GM13977 (cell line): ENCODE data around the gene PPP1R14C.

Source experiments
- DNase-seq: peaks from one replicate; pipeline ENCODE4 v3.0.0; 2012; ENCODE audit warnings: low spot score
- CTCF ChIP-seq: IDR thresholded peaks from 2 replicates; pipeline ENCODE4 v1.5.1; 2012; ENCODE audit warnings: mild to moderate bottlenecking, control low read depth; ENCODE audit not compliant: insufficient read depth; ENCODE audit errors: extremely low read depth, missing control alignments
- in situ Hi-C: fragments of 300-500 bp; cut with MboI; formaldehyde crosslinking; loops from one replicate; pipeline ENCODE4 v1.12.0; 2022; ENCODE audit warnings: low sequenced_read_pairs, low pct_unique_long_range_greater_than_20kb, mixed read lengths, inconsistent platforms; ENCODE audit not compliant: unreplicated experiment

Gene PPP1R14C

GRCh38 chr6:150276937-150277742 lies 134.3 kb downstream of the PPP1R14C start:
- DNase-seq, result no peak
- no peak for TF ChIP-seq CTCF
- in situ Hi-C loops, result no loop called here

GRCh38 chr6:150279533-150279932 lies 136.7 kb downstream of the PPP1R14C start:
- DNase-seq, result no peak
- TF ChIP-seq CTCF, result no peak
- in situ Hi-C loops, result no loop called here

- in situ Hi-C loops, result no loop called here
- TF ChIP-seq CTCF, result no peak
- no peak for DNase-seq
These were observed 137.9 kb downstream of the PPP1R14C start for GRCh38 chr6:150280703-150281102.

- in situ Hi-C loops, result no loop called here
- DNase-seq, result no peak
- TF ChIP-seq CTCF, result no peak
These were observed 138.9 kb downstream of the PPP1R14C start for GRCh38 chr6:150281767-150282166.

- in situ Hi-C loops, result no loop called here
- no peak for TF ChIP-seq CTCF
- DNase-seq, result no peak
These were observed 140.0 kb downstream of the PPP1R14C start for GRCh38 chr6:150282806-150283205.

GRCh38 chr6:150286460-150286859 lies 143.6 kb downstream of the PPP1R14C start:
- no peak for DNase-seq
- in situ Hi-C loops, result no loop called here

More at GRCh38 chr6:150286460-150286859, 143.6 kb downstream of the PPP1R14C start:
- TF ChIP-seq CTCF, result no peak
